Measurements from ENCODE around the gene NOX3.

DNA sequence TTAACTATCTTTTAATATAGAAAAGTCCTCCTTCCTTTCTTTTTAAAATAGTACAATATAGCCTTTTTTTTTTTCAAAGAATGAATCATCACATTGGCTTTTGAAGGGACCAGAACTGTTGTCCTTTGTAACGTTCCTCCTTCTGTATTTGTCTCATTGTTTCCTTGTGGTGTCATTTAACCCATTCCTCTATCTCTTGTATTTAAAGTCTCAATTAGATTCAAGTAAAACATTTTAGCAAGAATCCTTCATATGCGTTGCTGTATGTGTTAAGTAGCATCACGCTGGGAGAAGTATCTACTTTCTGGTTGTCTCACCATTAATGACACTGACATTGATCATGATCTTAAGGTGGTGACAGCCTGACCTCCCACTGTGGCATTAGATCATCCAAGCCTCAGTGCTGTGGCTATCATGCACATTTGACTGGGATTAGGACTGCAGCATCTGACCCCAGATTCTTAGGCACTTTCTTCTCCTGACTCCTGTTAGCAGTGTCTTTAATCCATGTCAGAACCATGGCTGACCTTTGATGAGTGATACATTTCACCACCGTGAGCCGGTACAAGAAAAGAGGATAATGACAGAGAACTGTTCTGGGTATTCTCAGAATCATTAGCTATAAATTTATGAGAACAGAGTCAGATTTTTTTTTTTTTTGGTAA, 73.8 kb downstream of the NOX3 start:
- TF ChIP-seq, protein P1, sequence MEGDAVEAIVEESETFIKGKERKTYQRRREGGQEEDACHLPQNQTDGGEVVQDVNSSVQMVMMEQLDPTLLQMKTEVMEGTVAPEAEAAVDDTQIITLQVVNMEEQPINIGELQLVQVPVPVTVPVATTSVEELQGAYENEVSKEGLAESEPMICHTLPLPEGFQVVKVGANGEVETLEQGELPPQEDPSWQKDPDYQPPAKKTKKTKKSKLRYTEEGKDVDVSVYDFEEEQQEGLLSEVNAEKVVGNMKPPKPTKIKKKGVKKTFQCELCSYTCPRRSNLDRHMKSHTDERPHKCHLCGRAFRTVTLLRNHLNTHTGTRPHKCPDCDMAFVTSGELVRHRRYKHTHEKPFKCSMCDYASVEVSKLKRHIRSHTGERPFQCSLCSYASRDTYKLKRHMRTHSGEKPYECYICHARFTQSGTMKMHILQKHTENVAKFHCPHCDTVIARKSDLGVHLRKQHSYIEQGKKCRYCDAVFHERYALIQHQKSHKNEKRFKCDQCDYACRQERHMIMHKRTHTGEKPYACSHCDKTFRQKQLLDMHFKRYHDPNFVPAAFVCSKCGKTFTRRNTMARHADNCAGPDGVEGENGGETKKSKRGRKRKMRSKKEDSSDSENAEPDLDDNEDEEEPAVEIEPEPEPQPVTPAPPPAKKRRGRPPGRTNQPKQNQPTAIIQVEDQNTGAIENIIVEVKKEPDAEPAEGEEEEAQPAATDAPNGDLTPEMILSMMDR (IDR thresholded peaks at IDR 0.05 in 8 of 11, conservative IDR thresholded peaks at IDR 0.05 in 3 of 11): no peak
- TF ChIP-seq POLR2A (IDR thresholded peaks at IDR 0.05): no peak
- TF ChIP-seq POLR2AphosphoS5 (IDR thresholded peaks at IDR 0.05): no peak
